ENCODE measurements around the gene AKNA.

Gene AKNA

GRCh38 chr9:114392749-114393112 lies 4.9 kb upstream of the AKNA start:
- DNase-seq (ENCODE audit: low read depth), result no peak
- TF ChIP-seq, protein P1, sequence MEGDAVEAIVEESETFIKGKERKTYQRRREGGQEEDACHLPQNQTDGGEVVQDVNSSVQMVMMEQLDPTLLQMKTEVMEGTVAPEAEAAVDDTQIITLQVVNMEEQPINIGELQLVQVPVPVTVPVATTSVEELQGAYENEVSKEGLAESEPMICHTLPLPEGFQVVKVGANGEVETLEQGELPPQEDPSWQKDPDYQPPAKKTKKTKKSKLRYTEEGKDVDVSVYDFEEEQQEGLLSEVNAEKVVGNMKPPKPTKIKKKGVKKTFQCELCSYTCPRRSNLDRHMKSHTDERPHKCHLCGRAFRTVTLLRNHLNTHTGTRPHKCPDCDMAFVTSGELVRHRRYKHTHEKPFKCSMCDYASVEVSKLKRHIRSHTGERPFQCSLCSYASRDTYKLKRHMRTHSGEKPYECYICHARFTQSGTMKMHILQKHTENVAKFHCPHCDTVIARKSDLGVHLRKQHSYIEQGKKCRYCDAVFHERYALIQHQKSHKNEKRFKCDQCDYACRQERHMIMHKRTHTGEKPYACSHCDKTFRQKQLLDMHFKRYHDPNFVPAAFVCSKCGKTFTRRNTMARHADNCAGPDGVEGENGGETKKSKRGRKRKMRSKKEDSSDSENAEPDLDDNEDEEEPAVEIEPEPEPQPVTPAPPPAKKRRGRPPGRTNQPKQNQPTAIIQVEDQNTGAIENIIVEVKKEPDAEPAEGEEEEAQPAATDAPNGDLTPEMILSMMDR (IDR thresholded peaks at IDR 0.05; ENCODE audit: insufficient read depth, low read depth, low read length, missing control alignments), result no peak
- no peak overlapping the region for H3K4me3 ChIP-seq (ENCODE audit: low read depth, low read length)

DNA sequence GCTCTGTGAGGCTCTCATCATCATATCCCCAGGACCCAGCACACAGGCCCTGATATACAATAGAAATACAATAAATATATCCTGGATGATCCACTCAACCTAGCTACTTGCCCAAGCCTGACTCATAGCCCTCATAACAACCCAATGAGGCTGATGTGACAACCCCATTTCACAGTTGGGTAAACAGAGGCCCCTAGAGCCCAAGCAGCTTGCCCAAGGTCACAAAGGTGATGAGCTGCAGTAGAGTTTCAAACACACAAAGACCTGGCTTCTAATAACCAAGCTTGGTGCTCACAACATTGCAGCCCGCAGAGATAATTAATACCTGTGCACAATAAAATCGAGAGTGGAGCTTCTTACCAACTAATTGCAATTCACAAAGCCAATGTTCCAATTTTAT lies 3.2 kb upstream of the AKNA start:
- no peak overlapping the region for H3K4me3 ChIP-seq (ENCODE audit: low read depth, low read length)
- peak; percentile 47 for DNase-seq (ENCODE audit: low read depth)
- TF ChIP-seq, protein P1 (IDR thresholded peaks at IDR 0.05; ENCODE audit: insufficient read depth, low read depth, low read length, missing control alignments), result no peak

DNA sequence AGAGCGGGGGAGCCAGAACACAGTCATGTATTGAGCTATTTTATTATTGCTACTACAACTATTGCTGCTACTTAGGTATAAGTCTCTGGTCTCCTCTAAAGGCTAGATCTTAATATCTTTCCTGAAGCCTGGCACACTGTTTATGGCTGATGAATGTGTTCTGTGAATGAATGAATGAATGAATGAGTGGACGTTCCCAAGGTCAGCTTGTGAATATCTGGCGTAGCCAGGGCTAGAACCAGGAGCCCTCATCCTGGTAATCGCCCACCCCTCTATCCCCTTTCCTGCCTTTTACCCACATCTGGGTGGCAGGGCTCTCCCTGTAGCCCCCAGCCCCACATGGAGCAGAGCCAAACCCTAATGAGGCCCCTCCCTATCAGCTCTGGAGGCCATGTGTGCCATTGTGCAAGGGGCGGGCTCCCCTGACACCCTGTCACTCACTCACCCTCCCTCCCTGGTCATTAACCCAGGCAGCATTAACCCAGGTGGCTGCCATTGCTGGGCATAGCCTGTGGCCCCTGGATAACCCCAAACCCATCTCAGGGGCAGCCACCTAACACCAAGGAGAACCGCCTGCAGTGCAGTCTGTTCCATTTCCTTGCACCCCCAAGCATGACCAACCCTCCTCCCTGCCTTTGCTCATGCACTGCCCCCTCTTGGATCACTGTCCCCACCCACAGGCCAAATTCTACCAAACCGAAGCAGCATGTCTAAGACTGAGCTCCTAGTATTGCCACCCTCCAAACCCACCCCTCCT lies 2.0 kb upstream of the AKNA start:
- peak; percentile 66 for DNase-seq (ENCODE audit: low read depth)
- peak overlapping the region; percentile 93 for H3K4me3 ChIP-seq (ENCODE audit: low read depth, low read length)

GRCh38 chr9:114388764-114389375 lies 1.1 kb upstream of the AKNA start:
- DNase-seq (ENCODE audit: low read depth), result peak; percentile 34
- TF ChIP-seq, protein P1 (IDR thresholded peaks at IDR 0.05; ENCODE audit: insufficient read depth, low read depth, low read length, missing control alignments), result no peak
- H3K4me3 ChIP-seq (ENCODE audit: low read depth, low read length), result peak overlapping the region; percentile 93

More for the DNA sequence above, 2.0 kb upstream of the AKNA start:
- TF ChIP-seq, protein P1 (IDR thresholded peaks at IDR 0.05; ENCODE audit: insufficient read depth, low read depth, low read length, missing control alignments), result no peak

GRCh38 chr9:114388357-114388682 lies 538 bp upstream of the AKNA start:
- peak overlapping the region; percentile 93 for H3K4me3 ChIP-seq (ENCODE audit: low read depth, low read length)
- DNase-seq (ENCODE audit: low read depth), result no peak
- TF ChIP-seq, protein P1 (IDR thresholded peaks at IDR 0.05; ENCODE audit: insufficient read depth, low read depth, low read length, missing control alignments), result no peak

DNA sequence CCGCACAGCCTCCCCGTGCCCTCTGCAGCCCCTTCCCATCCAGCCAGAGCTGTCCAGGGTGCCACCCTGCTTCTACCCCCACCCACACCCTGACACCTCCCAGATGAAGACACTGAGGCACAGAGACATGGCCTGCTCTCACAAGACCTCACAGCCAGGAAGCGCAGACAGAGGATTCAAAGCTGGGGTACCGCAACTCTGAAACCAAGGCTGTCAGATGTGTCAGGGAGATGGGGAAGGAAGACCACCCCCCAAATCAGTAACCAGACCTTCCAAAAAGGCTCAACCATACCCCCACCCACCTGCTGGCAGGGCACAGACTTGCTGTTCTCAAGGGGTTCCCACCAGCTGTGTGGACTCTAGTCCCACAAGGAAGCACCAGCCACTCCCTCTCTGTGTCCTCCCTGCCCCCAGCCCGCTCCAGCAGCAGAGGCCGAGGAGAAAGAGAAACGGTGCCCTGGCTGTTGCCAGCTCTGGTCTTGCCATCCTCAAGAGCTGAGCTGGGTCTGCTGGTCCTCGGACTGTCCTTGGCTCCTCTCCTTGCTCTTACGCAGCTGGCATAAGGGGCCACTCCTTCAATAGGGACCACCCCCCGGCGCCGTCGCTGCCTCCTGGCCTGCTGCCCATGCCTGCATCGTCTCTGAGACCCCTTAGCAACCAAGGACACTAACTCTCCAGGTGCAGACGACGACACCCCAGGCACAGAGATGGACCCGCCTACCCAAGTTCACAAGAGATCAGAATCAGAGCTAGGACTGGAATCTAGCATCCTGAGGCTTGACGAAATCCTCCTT lies 699 bp downstream of the AKNA start:
- peak overlapping the region; percentile 93 for H3K4me3 ChIP-seq (ENCODE audit: low read depth, low read length)
- TF ChIP-seq, protein P1 (IDR thresholded peaks at IDR 0.05; ENCODE audit: insufficient read depth, low read depth, low read length, missing control alignments), result no peak
- DNase-seq (ENCODE audit: low read depth), result peak; percentile 35

Measured in GM12865 (cell line).